ENCODE data around the gene SNTA1.
"Not testable (repeated sequence)": the region's sequence is repeated elsewhere in the genome, so short reads cannot be mapped to it uniquely, and the experiment has no call there.

SNTA1 gene

DNA sequence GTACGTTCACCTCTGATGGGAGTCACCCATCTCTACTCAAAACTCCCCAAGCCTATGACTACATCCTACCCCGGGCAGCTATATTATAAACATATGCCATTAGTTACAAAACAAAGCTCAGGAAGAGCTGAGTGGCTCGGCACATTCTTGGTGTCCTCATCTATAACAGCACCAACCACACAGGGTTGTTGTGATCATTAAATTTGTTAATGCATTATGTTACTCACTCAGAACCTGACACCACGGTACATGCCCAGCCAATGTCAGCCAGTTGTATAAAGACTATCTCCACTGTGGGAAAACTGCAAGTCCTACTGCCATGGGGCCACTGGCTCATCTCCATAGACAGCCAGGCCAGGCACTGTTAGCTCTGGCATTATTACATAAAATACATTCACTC lies 50.0 kb downstream of the SNTA1 start:
- DNase-seq (ENCODE audit: low read depth, low spot score) = no peak

DNA sequence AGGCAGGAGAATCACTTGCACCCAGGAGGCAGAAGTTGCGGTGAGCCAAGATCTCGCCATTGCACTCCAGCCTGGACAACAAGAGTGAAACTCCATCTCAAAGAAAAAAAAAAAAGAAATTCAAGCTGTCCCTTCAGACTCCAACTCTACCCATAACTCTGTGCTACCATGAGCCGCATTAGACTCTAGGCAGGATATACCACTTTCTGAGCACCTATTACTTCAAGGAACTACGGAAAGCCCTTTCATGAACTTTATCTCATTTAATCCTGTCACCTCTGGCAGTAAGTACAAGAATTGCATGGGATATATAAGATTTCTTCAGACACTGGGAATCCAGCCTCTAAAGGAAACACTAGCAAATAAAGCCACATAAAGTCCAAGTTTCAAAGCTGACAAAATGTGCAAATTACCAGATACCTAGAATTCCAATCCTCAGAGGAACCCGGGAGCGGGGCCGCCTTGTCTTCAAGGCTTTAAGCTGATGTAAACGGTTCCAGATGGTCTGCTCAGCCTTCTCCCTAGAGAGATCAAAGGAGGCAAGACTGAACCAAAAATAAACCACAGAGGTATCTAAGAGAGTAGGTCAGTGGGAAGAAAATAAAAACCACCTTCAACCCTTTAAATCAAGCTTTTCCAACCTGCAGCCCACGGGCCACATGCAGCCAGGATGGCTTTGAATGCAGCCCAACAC lies 51.7 kb downstream of the SNTA1 start:
- DNase-seq (ENCODE audit: low read depth, low spot score) = peak; percentile 82

DNA sequence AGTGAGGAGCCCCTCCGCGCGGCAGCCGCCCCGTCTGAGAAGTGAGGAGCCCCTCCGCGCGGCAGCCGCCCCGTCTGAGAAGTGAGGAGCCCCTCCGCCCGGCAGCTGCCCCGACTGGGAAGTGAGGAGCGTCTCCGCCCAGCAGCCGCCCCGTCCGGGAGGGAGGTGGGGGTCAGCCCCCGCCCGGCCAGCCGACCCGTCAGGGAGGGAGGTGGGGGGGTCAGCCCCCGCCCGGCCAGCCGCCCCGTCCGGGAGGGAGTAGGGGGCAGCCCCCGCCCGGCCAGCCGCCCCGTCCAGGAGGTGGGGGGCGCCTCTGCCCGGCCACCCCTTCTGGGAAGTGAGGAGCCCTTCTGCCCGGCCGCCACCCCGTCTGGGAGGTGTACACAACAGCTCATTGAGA lies 54.2 kb downstream of the SNTA1 start:
- not testable (repeated sequence) for DNase-seq (ENCODE audit: low read depth, low spot score)

DNA sequence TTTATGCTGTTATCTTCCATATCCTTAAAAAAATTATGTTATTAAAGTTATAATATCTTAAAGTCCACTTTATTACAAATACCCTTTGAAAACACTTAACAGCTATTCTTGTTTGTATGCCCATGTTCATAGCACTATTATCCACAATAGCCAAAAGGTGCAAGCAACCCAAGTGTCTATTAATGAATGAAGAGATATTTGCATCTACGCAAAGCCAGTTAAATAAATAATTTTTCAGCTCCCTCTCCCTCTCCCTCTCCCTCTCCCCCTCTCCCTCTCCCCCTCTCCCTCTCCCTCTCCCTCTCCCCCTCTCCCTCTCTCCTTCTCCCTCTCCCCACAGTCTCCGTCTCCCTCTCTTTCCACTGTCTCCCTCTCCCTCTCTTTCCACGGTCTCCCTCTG lies 55.3 kb downstream of the SNTA1 start:
- DNase-seq (ENCODE audit: low read depth, low spot score) = no peak

DNA sequence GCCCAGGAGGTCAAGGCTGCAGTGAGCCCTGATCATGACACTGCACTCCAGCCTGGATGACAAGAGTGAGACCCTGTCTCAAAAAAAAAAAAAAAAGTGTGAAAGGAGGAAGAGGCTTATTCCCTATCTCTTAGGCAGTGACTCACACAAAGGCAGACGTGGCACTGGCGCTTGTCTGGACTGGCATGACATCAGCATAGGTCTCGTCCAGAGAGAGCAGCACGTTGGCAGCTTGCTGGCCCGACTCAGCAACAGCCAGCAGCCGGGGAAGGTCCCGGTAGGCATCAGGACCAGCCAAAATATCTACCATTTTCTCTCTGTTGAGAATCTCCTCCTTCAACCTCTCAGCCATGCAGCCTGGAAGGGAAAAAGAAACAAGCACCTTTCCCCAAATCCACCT lies 56.4 kb downstream of the SNTA1 start:
- peak; percentile 40 for DNase-seq (ENCODE audit: low read depth, low spot score)

DNA sequence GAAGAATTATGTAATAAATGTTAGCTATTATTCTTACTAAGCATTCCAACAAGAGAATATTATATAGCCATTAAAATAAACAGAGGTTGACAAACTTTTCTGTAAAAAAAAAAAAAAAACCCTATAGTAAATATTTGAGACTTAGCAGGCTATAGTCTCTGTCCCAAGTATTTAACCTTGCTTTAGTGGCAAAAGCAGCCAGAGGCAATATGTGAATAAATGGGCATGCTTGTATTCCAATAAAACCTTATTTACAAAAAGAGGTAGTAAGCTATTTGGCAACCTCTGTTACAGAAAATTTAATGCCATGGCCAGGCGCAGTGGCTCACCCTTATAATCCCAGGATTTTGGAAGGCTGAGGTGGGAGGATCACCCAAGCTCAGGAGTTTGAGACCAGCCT lies 56.9 kb downstream of the SNTA1 start:
- DNase-seq (ENCODE audit: low read depth, low spot score) = no peak

DNA sequence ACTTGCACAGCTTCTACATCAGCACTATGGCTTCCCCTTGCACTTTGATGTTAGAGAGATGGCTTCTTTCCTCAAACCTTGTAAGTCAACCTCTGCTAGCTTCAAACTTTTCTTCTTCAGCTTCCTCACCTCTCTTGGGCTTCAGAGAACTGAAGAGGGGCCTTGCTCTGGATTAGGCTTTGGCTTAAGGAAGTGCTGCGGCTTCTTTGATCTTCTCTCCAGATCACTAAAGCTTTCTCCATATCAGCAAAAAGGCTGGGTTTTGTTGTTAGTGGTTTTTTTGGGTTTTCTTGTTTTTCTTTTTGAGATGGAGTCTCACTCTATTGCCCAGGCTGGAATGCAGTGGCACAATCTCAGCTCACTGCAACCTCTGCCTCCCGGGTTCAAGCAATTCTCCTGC lies 66.2 kb downstream of the SNTA1 start:
- DNase-seq (ENCODE audit: low read depth, low spot score) = no peak

DNA sequence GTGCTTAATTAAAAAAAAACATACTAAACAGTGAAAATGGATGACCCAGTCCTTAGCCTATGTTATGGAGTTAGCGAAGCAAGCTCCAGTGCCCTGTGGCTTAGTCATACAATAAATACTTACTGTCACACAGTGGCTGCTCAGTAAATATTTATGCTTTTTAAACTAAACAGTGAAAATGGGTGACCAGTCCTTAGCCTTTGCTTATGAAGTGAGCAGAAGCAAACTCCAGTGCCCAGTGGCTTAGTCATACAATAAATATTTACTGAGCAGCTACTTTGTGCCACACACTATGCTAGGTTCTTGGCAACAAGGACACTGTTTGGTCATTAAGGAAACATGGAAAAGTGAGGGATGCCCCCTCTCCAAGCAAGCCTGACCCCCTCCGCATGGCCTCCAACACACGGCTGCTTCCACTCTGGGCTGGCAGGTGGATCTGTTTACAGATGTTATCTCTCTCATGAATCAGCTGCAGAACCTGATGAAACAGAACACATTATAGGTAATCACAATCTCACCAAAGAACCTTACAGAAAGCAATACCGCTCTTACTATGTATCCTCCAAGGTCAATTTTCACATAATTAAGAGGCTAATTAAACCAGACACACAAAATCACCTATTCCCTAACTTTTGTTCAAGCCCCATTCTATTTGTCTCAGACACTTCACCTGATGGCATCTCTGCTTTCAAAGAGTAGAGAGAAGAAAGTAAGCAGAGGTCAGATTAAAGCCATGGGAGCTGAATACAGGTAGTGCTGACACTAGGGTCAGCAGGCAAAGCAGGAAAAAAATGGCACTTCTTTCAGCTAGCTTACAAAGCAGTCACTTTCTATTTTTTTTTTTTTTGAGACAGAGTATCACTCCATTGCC lies 69.6 kb downstream of the SNTA1 start:
- DNase-seq (ENCODE audit: low read depth, low spot score) = peak; percentile 67

DNA sequence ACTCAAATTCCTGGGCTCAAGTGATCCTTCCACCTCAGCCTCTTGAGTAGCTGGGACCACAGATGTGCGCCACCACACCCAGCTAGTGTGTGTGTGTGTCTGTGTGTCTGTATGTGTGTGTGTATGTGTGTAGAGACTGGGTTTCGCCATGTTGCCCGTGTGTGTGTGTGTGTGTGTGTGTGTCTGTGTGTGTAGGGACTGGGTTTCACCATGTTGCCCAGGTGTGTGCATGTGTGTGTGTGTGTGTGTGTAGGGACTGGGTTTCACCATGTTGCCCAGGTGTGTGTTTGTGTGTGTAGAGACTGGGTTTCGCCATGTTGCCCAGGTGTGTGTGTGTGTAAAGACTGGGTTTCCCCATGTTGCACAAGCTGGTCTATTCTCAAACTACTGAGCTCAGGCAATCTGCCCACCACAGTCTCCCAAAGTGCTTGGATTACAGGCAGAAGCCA lies 70.5 kb downstream of the SNTA1 start:
- DNase-seq (ENCODE audit: low read depth, low spot score) = no peak

DNA sequence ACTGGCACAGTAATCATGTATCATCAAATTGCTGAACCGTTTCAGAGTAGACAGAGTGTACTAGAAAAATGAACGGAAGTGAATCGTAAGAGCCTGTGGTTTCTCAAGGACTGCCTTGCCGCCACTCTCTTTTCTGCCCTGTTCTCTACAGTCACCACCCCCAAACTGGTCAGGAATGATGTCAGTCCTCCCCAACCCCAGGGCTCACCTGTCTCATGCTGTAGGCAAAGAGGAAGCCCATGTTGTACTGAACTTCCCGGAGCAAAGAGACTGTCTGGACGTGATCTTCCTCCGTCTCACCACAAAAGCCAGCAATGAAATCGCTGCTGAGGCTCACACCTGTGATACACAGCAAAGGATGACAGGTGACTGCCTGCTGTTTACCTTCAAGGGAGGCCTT lies 73.3 kb downstream of the SNTA1 start:
- peak; percentile 20 for DNase-seq (ENCODE audit: low read depth, low spot score)

DNA sequence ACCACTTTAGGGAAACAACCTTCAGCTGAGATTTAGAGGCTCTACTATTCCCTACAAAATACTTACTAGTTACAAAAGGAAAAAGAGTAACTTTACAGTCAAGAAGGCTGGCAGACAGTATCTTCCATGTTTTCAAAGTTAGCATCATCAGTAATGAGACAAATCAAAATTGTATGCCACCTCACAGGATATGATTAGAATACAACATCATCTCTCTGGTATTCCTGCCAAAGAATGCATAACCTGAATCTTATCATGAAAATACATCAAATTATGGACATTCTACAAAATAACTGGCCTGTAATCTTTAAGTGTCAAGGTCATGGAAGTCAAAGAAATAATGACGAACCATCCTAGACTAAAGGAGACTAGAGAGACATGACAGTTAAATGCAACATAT lies 80.7 kb downstream of the SNTA1 start:
- no peak for DNase-seq (ENCODE audit: low read depth, low spot score)

DNA sequence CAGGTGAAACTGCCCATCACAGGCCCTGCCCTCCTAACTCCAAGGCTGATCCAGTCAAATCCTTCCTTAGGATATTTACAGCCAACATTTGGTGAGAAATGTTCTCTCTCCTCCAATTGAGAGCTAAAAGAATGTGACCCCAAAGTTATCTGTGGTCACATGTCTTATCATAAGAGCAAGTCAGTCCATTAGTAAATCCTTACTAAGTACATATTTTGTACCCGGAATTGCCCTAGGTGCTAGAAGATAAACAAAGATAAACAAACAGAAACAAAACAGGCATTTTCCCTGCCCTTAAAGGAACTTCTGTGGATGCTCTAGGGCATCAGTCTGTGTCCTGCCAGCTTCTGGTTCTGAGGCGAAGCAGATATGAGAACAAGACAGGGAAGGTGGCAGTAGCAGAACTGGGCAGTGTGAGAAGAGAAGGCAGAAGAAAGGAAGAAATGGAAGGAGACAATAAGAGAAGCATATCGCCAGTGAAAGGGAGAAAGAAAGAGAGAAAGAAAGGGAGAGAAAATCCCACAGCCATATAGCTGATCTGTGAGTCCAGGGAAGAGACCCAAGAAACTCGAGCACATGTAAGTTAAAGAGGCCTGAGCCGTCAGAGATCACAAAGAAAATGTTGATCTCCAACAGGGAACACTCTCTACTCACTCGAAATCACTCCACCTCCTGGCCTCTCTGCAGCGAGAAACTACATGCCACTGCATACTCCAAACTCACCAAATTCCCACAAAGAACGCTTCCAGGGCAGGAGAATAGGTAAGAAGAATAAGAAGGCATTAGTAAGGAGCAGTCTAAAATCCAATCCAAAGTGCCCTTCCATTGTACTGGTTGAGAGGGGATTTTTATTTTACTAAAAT lies 83.9 kb downstream of the SNTA1 start:
- no peak for DNase-seq (ENCODE audit: low read depth, low spot score)
